SU-DHL-6 (cell line): ENCODE results near the gene NKX6-2.

Experiments used
- CTCF ChIP-seq: fragments of 200-600 bp; sonication (generic); IDR thresholded peaks from one replicate; pipeline ENCODE4 v1.5.1; 2017; ENCODE audit warnings: antibody characterized with exemption, mild to moderate bottlenecking, low read length, moderate library complexity; ENCODE audit not compliant: insufficient read depth, poor library complexity, severe bottlenecking
- EZH2phosphoT487 ChIP-seq: fragments of 200-600 bp; sonication (generic), shearing (Covaris generic); conservative IDR thresholded peaks from 2 replicates; pipeline ENCODE4 v1.6.1; 2018; ENCODE audit warnings: mild to moderate bottlenecking, antibody characterized with exemption, low read length, moderate library complexity, mixed read lengths

- TF ChIP-seq CTCF (no peak), EZH2phosphoT487 (no peak)
These were observed 33.6 kb downstream of the NKX6-2 start for GRCh38 chr10:132752378-132752777.
